ENCODE results near the gene FHAD1.

DNA sequence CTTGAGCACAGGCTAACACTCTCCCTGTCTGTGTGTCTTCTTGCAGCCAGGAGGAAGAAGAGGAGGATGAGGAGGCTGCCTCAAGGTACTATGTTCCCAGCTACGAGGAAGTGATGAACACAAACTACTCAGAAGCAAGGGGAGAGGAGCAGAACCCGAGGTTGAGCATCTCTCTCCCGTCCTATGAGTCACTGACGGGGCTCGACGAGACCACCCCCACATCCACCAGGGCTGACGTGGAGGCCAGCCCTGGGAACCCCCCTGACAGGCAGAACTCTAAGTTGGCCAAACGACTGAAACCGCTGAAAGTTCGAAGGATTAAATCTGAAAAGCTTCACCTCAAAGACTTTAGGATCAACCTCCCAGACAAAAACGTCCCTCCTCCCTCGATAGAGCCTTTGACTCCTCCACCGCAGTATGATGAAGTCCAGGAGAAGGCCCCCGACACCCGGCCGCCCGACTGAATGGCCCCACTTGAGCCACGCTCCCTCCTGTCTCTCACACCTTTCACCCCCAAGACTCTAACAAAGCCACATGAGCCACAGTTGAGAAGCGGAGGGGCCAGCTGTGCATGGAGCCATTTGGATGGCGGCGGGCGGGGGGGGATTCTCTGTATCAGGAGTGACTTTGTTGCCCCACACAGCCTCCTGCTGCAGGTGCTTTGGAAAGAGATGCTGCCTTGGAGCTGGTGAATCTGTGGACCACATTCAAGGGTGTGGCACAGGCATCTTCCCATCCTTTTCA, 27.6 kb upstream of the FHAD1 start:
- TF ChIP-seq CTCF (IDR thresholded peaks at IDR 0.05; ENCODE audit: poor library complexity) (no peak), EZH2 (IDR thresholded peaks at IDR 0.05; ENCODE audit: borderline replicate concordance) (no peak)

All from hepatocyte (in vitro differentiated cells).